ENCODE data around the gene TTC16. TPM values are rescaled to one million over a fixed set of nuclear protein-coding genes. Genes with fewer than 3 reads are reported as not detected.

Gene TTC16
- total RNA-seq, 1 experiment from 2014 or later = not detected

GRCh38 chr9:127765418-127765817 lies 49.5 kb downstream of the TTC16 start:
- Histone ChIP-seq H3K23me2 (ENCODE audit: insufficient read length, low read depth, low read length, poor library complexity, severe bottlenecking) (no peaks in the 10 kb centered on the region), H3K9ac (ENCODE audit: extremely low read depth, insufficient read length, low read length) (no peak overlapping the region), H3K14ac (ENCODE audit: insufficient read depth, low read length) (no peak overlapping the region), H2BK5ac (ENCODE audit: insufficient read length, low read length) (no peak overlapping the region), H3K18ac (ENCODE audit: insufficient read length, low read depth, low read length) (no peak overlapping the region), H3K4me1 (ENCODE audit: insufficient read depth, low read length) (peaks cover 11% of the 10 kb centered on the region), H4K91ac (ENCODE audit: insufficient read length, low read depth, low read length) (no peak overlapping the region), H2BK120ac (ENCODE audit: low read depth, low read length, poor library complexity, severe bottlenecking) (no peak overlapping the region), H3K4me2 (ENCODE audit: insufficient read depth, insufficient read length, low read length) (no peak overlapping the region), H2BK15ac (ENCODE audit: low read depth, low read length) (no peak overlapping the region), H2AK5ac (ENCODE audit: insufficient read length, low read length) (no peak overlapping the region), H4K8ac (replicated peaks; ENCODE audit: insufficient read length, low read depth, low read length) (no peak overlapping the region), H3K56ac (ENCODE audit: insufficient read length, low read depth, low read length) (no peak overlapping the region), H3K79me1 (ENCODE audit: insufficient read depth, low read depth, low read length, poor library complexity, severe bottlenecking) (no peaks in the 10 kb centered on the region), H4K5ac (ENCODE audit: insufficient read length, low read depth, low read length) (no peak overlapping the region), H3K79me2 (ENCODE audit: insufficient read depth, low read length) (no peaks in the 10 kb centered on the region), H3K27me3 (ENCODE audit: insufficient read depth, low read length) (no peaks in the 10 kb centered on the region), H2BK12ac (ENCODE audit: insufficient read length, low read depth, low read length) (no peak overlapping the region), H3T11ph (ENCODE audit: low read length) (no peak overlapping the region), H3K4ac (ENCODE audit: low read depth, low read length) (no peak overlapping the region), H2BK20ac (ENCODE audit: low read depth, low read length, poor library complexity, severe bottlenecking) (no peak overlapping the region), H3K23ac (ENCODE audit: insufficient read length, low read depth, low read length) (no peak overlapping the region), H2AFZ (ENCODE audit: low read length) (no peak overlapping the region), H3K9me3 (ENCODE audit: control insufficient read depth, low read depth, low read length) (no peaks in the 10 kb centered on the region), H4K20me1 (ENCODE audit: control insufficient read depth, insufficient read depth, insufficient read length) (no peaks in the 10 kb centered on the region), H3K27ac (ENCODE audit: insufficient read length, low read depth, low read length) (no peak overlapping the region)
- Mint-ChIP-seq H3K36me3 (ENCODE audit: insufficient read depth in 1 of 3, low read depth in 3 of 3) (no peaks in the 10 kb centered on the region), H3K27me3 (ENCODE audit: low read depth) (peaks cover 10% of the 10 kb centered on the region), H3K4me3 (no peak overlapping the region), H3K27ac (no peak overlapping the region; a peak in 1 of 7 replicates), H3K4me1 (peaks cover 46 to 60% of the 10 kb centered on the region in 2 experiments), H3K9me3 (no peaks in the 10 kb centered on the region; a peak in 1 of 5 replicates)
- TF ChIP-seq CTCF (conservative IDR thresholded peaks at IDR 0.05) = no peak
- DNase-seq = no peak
- WGBS (ENCODE audit: extremely low coverage, insufficient read length, low lambda C conversion rate) = no CpG with 5 or more reads among the region's 1 CpG
